GM21737 (cell line): ENCODE measurements around the gene ANK2.

Experiments
- ATAC-seq: cut with Tn5 transposase; IDR thresholded peaks from one replicate; pipeline ENCODE4 v1.9.1; 2021; ENCODE audit warnings: mild to moderate bottlenecking, moderate library complexity; ENCODE audit not compliant: unreplicated experiment

Gene ANK2

DNA sequence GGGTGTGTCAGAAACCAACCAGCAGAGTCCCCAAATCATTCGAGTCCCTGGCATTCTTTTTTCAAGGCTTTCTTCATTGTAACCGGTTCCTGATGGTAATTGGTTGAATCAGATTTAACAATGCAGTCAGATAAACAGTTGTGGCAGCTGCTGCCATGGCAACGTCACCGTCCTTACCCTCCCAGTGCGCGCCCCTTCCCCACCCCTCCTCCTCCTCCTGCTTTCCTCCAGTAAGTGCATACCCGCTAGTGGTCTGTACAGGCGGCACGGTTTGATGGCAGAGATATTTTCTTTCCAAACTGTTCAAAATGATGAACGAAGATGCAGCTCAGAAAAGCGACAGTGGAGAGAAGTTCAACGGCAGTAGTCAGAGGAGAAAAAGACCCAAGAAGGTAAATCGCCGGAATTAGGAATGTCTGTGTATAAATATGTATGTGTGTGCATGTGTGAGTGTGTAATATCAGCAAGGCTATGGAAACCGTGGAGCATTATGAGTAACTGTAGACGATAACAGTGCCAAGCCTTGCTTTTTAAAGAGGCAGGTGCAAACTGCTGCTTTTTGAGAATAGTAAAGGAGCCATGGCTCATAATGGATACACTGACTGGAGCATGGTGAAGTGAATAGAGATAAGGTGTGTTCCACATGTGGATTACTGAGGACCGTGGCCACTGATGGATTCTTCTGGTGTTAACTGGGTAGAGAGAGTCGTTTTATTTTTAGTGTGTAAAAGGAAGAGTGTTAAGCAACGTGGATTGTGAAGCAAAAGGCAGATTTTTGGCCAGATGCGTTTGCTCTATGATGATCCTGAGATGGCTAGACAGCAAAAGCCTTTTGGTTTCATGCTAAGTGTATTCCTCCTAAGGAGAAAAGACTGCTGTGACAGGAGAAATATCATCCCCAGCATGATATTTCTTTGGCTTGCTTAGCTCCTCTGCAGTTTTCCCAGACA is at the start of gene ANK2:
Gene ANK2 (plus strand): TSS at position 233 of the 950 bp plus-strand sequence. CDS start 76 bp downstream, at position 309.
- no peak for ATAC-seq

GRCh38 chr4:113003841-113004240 is 45.6 kb upstream of the ANK2 start:
- ATAC-seq, result no peak

- ATAC-seq, result no peak
Observed at GRCh38 chr4:113004655-113005054, 44.8 kb upstream of the ANK2 start.

GRCh38 chr4:113006632-113007031 is 42.8 kb upstream of the ANK2 start:
- no peak for ATAC-seq

DNA sequence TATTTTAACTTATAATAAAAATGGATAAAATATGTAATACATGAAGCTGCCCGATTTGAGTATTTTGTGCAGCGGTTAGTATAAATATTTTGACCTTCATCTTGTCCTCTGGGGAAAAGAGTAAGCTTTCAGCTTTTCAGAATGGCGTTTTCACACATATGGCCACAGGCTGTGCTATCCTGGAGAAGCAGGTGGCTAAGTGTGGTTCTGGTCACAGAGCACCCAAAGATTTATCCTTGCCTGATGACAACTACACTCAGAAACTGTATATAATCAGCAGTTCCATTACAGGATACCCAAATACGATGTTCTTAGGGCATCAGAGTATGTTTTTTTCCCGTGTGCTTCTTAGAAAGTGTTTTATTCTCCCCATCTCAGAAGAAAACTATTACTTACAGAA is 42.3 kb upstream of the ANK2 start:
- ATAC-seq, result no peak

GRCh38 chr4:113008135-113008534 is 41.3 kb upstream of the ANK2 start:
- no peak for ATAC-seq

- no peak for ATAC-seq
Observed at GRCh38 chr4:113008716-113009115, 40.7 kb upstream of the ANK2 start.

DNA sequence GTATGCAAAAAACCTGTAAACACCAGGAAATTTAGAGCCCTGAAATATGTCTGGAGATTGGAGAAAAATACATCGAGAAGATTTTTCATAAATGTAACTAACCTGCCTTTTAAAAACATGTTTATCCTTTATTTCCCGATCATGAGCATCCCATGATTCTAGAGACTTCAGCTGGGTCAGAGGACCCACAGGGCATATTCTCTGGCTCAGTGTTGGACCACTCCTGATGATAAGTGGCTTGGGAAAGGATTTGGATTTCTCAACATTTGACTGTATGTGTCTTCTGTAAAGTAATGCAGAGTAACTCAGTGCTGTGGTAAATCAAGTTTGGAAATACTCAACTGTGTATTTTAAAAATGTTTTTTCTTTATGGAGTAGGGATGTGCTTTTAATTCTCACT is 40.0 kb upstream of the ANK2 start:
- ATAC-seq, result no peak

DNA sequence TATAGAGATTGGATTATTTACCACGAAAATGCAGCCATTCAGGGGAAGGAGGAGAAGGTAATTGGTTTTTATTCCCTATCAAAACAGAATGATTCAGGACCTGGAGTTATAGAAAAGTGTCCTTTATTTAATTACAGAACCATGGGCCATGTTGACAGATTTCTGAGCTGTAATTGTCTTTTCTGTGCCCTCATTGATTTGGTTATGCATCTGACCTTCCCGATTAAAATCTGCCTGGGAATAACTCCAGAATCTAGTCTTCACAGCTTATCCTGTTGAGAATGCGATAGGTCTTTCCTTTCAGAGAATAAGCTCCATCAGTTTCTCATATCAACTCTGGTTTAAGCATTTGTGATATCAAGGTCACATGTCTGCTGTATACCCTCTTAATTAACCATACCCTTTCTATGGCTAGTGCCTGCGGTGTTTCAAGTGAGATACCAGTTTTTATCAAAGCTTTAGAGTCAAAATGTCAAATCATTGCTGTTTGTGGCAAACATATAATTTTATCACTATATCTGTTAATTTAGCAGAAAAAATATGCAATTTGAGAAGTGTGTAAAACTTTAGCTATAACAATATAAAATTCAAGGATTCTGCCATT is 37.2 kb upstream of the ANK2 start:
- no peak for ATAC-seq

DNA sequence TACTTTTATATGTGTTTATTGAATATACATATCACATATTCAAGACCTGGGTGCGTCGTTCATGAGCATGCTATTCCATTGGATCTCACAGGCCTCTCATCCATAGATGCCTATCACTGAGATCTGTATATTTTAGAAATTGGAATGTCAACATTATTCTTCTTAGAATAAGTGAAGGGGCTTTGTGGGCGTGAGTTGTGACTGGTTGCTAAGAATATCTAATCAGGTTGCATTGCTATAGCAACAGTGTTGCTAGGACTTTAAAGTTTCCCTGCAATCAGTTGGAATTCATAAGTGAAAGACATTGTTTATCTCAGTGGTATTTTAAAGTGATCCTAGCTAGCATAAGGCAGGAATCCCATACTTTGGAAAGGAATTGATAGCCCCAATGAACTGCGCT is 36.7 kb upstream of the ANK2 start:
- no peak for ATAC-seq

DNA sequence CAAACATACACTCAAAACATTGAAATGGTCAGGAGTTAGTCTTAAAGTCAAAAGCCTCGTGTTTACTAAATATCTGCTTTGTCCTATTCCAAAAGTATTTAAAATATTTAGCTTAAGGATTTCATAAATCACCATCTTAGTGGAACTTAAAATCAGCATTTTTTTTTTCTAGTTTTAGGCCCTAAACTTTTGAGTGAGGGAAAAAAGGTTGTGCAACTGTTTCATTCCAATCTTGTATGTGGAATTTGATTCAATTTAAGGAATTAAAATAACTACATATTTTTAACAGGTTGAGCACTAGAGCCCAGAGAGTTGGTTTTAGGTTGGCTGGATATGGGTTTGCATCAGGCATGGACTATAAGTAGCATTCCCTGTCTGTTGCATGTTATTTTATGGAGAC is 35.7 kb upstream of the ANK2 start:
- no peak for ATAC-seq

GRCh38 chr4:113016377-113016776 is 33.1 kb upstream of the ANK2 start:
- no peak for ATAC-seq

DNA sequence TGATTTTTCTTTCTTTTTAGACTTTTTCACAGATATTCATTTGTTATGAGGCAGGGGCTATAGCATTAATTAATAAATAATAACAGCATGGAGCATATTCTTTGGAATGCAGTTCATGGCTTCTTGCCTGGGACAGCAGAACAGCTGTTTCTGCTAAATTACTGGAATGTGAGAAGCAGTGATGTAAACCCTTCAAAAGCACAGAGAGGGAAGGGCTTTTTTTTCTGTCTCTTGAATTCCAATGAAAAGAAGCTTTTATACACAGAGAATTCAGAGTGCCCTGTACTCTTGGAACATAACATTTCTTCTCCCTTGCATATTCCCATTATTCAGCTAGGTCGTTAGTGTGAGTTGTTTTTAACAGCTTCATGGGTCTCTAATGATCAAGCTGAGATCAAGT is 28.5 kb upstream of the ANK2 start:
- no peak for ATAC-seq

DNA sequence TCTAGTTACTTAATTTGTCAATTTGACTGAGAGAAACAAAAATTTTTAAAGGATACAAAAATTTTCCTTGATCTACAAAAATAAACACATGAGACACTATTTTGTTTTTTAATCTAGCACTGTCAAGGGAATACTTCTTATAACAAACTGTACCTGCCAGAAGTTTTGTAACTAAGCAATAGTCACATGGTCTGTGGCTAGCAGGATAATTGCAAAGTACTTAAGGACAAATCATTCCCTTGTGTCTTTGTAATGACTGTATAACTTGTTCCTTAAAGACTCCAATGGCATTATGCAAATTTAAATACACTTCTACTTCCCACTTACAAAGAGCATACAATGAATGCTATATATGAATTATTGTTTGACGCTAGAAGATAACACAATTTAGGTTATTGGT is 25.1 kb upstream of the ANK2 start:
- no peak for ATAC-seq

- ATAC-seq, result no peak
Observed at GRCh38 chr4:113025416-113025815, 24.0 kb upstream of the ANK2 start.

DNA sequence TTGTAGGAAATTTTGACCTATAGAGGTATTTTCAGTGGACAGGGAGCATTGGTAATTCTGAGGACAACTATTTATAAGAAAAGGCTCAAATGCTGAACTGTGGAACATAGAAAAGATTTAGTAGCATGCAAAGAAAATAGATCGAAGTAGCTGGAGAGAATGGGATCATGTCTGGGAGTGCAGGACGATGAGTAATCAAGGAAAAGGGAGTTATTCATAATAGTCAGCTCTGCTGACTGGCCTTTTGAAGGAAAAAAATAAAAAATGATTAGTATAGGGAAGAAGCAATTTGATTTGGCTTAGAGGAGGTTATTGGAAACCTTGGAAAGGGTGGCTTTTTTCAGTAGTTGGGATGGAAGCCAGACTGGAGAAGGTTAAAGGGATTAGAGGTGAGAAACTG is 22.9 kb upstream of the ANK2 start:
- ATAC-seq, result no peak

DNA sequence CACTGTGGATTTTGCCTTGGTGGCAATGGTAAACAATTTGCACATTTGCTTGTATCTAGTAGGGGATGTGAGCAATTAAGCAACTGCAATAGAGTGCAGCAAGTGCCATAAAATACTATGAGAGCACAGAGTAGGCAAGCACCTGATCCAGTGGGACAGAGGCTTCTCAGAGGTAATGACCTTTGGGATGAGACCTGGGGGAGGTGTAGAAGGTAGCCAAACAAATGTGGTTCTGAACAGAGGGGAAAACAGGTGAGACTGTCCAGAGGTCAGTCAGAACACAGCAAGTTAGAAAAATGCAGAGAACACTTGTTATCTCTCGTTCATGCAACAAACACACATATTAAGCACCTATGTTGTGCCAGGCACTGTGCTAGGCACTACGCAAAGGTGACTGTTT is 21.4 kb upstream of the ANK2 start:
- ATAC-seq, result no peak

GRCh38 chr4:113031212-113031611 is 18.2 kb upstream of the ANK2 start:
- ATAC-seq, result no peak

DNA sequence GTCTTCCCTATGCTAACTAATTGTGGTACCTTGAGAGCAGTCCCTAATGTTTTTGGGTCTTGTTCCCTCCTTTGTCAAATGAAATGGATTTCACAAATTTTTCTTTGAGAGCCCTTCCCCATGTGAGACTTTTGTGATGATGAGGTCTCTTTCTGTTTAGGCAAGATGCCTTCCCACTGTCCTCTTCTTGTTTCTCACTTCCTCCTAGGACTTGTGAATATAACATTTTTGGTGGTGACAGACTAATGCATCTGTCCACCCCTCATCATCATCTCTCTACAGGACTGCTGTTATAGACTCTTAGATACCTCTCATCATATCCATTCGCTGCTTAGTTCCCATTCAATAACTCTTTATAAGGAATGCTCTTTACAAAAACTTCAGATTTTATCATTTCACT is 8.7 kb upstream of the ANK2 start:
- ATAC-seq, result no peak

- ATAC-seq, result no peak
Observed at GRCh38 chr4:113042502-113042901, 7.0 kb upstream of the ANK2 start.

DNA sequence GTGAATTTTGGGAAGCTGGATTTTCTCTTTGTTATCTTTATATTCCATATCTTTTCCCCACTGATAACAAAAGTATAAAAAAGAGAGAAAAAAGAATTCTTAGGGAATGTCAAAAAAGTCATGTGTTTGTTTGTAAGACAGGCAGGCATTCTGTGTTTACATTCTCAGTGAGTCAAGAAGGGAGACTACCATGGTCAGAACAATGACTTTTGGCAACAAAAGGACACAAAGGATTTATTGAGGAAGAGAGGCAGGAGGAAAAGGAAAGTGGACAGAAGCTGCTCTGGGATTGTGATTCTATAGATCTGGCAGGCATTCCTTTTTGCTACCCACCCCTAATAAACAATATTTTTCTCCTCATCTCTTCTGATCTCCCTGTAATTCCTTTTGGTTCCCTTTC is 5.9 kb upstream of the ANK2 start:
- ATAC-seq, result no peak

DNA sequence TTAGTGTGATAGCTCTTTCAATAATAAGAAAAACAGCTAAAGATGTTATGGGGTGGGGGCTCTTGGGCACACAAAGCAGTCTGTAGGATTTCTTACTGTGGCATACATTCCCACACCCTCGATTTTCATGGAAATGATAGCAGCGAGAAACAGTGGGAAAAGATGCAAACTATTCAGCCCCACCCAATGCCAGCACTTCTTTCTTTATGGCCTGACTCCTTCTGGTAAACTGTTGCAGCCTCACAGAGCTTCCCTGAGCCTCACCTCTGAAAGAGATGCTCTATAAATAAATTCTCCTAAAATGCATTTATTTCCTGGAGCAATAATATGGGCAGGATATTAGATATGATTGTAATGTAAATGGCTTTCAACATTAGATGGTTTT is 910 bp downstream of the ANK2 start:
- ATAC-seq, result no peak
